ENCODE measurements around the gene CNTLN. TPM values are rescaled to one million over a fixed set of nuclear protein-coding genes. Genes with fewer than 3 reads are reported as not detected.
"Not testable (repeated sequence)": the region's sequence is repeated elsewhere in the genome, so short reads cannot be mapped to it uniquely, and the experiment has no call there.

Gene CNTLN
- total RNA-seq, 1 donor from 2014 or later: 13.6 TPM

DNA sequence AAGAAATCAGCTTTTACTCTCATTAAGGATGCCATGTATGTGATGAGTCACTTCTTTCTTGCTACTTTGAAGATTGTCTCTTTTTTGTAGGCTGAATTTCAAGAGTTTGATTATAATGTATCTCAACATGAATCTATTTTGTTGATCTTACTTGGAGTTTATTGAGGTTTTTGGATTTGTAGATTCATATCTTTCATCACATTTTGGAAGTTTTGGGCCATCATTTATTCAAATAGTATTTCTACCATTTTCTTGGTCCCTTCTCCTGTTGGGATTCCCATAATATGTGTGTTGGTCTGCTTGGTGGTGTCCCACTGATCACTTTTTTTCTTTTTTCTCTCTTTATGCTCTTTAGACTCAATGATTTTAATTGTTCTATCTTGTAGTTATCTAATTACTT lies 116.3 kb downstream of the CNTLN start:
- H3K4me3 Mint-ChIP-seq (ENCODE audit: unreplicated experiment): no peak overlapping the region
- H3K4me1 Mint-ChIP-seq (ENCODE audit: unreplicated experiment): no peaks in the 10 kb centered on the region
- H3K27ac Mint-ChIP-seq (ENCODE audit: unreplicated experiment): no peak overlapping the region
- H3K36me3 Mint-ChIP-seq (ENCODE audit: unreplicated experiment): peaks cover 53% of the 10 kb centered on the region
- H3K27me3 Mint-ChIP-seq (ENCODE audit: unreplicated experiment): no peaks in the 10 kb centered on the region
- H3K9me3 Mint-ChIP-seq (ENCODE audit: unreplicated experiment): peaks cover 57% of the 10 kb centered on the region
- TF ChIP-seq CTCF (IDR thresholded peaks at IDR 0.05): no peak
- no peak for DNase-seq (ENCODE audit: extremely low spot score, unreplicated experiment)

DNA sequence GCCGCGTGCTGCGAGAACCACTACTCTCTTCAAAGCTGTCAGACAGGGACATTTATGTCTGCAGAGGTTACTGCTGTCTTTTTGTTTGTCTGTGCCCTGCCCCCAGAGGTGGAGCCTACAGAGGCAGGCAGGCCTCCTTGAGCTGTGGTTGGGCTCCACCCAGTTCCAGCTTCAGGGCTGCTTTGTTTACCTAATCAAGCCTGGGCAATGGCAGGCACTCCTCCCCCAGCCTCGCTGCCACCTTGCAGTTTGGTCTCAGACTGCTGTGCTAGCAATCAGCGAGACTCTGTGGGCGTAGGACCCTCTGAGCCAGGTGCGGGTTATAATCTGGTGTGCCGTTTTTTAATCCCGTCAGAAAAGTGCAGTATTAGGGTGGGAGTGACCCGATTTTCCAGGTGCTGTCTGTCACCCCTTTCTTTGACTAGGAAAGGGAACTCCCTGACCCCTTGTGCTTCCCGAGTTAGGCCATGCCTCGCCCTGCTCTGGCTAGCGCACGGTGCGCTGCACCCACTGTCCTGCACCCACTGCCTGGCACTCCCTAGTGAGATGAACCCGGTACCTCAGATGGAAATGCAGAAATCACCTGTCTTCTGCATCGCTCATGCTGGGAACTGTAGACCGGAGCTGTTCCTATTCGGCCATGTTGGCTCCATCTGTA lies 133.8 kb downstream of the CNTLN start:
- Mint-ChIP-seq H3K9me3 (ENCODE audit: unreplicated experiment) (peaks cover 10% of the 10 kb centered on the region), H3K4me1 (ENCODE audit: unreplicated experiment) (peaks cover 15% of the 10 kb centered on the region), H3K36me3 (ENCODE audit: unreplicated experiment) (peaks cover 11% of the 10 kb centered on the region)
- H3K27me3 Mint-ChIP-seq (ENCODE audit: unreplicated experiment); H3K27ac Mint-ChIP-seq (ENCODE audit: unreplicated experiment); DNase-seq (ENCODE audit: extremely low spot score, unreplicated experiment); H3K4me3 Mint-ChIP-seq (ENCODE audit: unreplicated experiment): not testable (repeated sequence)

DNA sequence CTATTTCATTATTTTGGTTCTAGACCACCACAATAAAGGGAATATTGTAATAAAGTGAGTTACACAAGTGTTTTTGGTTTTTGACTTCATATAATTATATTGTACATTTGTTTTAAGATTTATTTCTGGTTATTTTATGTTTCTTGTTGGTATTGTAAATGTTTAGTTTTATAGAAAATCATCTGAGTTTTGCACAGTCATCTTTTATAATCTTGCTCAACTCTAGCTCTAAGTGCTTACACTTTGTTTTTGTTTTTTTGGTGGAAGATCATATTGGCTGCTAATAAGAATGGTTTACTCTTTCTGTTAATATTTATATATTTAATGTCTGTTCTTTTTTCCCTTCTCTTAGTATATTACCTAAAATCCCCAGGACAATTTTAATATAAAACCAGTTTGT lies 135.0 kb downstream of the CNTLN start:
- H3K9me3 Mint-ChIP-seq (ENCODE audit: unreplicated experiment): peaks cover 10% of the 10 kb centered on the region
- H3K27ac Mint-ChIP-seq (ENCODE audit: unreplicated experiment): no peak overlapping the region
- H3K27me3 Mint-ChIP-seq (ENCODE audit: unreplicated experiment): no peaks in the 10 kb centered on the region
- peaks cover 11% of the 10 kb centered on the region for H3K36me3 Mint-ChIP-seq (ENCODE audit: unreplicated experiment)
- peaks cover 15% of the 10 kb centered on the region for H3K4me1 Mint-ChIP-seq (ENCODE audit: unreplicated experiment)
- TF ChIP-seq CTCF (IDR thresholded peaks at IDR 0.05): no peak
- DNase-seq (ENCODE audit: extremely low spot score, unreplicated experiment): no peak
- no peak overlapping the region for H3K4me3 Mint-ChIP-seq (ENCODE audit: unreplicated experiment)

DNA sequence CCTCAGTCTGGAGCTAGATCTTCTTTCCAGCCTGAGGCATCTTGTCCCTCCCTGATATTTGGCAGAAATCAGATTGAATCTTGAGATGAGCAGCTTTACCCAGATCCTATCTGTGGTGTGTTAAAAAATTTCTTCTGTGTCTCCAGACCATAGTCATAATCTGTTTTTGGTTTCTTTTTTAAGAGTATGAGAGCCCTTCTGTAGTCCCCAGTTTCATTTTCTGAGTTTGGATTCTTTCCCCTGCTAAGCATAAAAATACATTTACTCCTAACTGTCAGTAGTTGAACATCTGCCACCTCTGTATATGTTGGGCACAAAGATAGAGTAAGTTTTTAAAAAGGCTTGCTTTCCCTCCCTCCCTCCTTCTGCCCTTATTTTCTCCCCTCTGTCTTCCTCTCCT lies 137.7 kb downstream of the CNTLN start:
- Mint-ChIP-seq H3K9me3 (ENCODE audit: unreplicated experiment) (peaks cover 3% of the 10 kb centered on the region), H3K36me3 (ENCODE audit: unreplicated experiment) (peaks cover 6% of the 10 kb centered on the region), H3K4me1 (ENCODE audit: unreplicated experiment) (peaks cover 11% of the 10 kb centered on the region), H3K27ac (ENCODE audit: unreplicated experiment) (no peak overlapping the region), H3K4me3 (ENCODE audit: unreplicated experiment) (no peak overlapping the region), H3K27me3 (ENCODE audit: unreplicated experiment) (no peaks in the 10 kb centered on the region)
- no peak for DNase-seq (ENCODE audit: extremely low spot score, unreplicated experiment)
- no peak for TF ChIP-seq CTCF (IDR thresholded peaks at IDR 0.05)

DNA sequence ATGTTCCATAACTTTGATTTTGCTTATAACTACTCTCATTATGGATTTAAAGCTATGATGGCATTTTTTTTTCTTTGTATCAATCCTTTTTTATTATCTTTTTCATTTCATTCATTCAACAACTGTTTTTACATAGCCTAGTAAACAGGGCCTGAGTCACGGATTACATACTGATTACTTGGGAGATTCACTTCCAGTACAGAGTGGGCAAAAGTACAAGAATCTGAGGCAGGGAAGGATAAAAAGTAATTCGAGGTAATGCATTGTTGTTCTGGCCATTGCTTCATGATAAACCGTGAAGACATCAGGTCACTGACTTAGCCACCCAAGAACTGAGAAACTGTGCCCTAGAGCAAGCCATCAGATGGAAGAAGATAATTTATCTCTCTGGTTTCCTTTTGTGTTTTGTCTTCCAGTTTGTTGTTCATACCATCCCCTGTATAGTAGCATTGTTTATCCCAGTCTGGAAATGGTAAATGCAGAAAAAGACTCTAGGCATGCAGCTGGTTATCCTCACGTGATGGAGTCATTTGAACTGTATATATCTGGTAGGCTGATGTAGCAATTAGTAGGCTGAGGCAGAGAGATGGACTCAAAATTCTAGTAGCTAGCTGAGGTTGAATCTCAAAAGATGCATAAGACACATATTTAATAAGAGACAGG lies 145.6 kb downstream of the CNTLN start:
- no peak overlapping the region for H3K27ac Mint-ChIP-seq (ENCODE audit: unreplicated experiment)
- no peak overlapping the region for H3K4me3 Mint-ChIP-seq (ENCODE audit: unreplicated experiment)
- peaks cover 11% of the 10 kb centered on the region for H3K9me3 Mint-ChIP-seq (ENCODE audit: unreplicated experiment)
- H3K36me3 Mint-ChIP-seq (ENCODE audit: unreplicated experiment): peaks cover 17% of the 10 kb centered on the region
- DNase-seq (ENCODE audit: extremely low spot score, unreplicated experiment): no peak
- H3K4me1 Mint-ChIP-seq (ENCODE audit: unreplicated experiment): no peaks in the 10 kb centered on the region
- no peak for TF ChIP-seq CTCF (IDR thresholded peaks at IDR 0.05)
- no peaks in the 10 kb centered on the region for H3K27me3 Mint-ChIP-seq (ENCODE audit: unreplicated experiment)

DNA sequence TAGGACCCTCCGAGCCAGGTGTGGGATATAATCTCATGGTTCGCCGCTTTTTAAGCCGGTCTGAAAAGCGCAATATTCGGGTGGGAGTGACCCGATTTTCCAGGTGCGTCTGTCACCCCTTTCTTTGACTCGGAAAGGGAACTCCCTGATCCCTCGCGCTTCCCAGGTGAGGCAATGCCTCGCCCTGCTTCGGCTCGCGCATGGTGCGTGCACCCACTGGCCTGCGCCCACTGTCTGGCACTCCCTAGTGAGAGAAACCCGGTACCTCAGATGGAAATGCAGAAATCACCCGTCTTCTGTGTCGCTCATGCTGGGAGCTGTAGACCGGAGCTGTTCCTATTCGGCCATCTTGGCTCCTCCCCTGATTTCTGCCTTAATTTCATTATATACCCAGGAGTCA lies 155.8 kb downstream of the CNTLN start:
- H3K27ac Mint-ChIP-seq (ENCODE audit: unreplicated experiment); H3K27me3 Mint-ChIP-seq (ENCODE audit: unreplicated experiment); H3K9me3 Mint-ChIP-seq (ENCODE audit: unreplicated experiment); H3K36me3 Mint-ChIP-seq (ENCODE audit: unreplicated experiment); H3K4me1 Mint-ChIP-seq (ENCODE audit: unreplicated experiment); DNase-seq (ENCODE audit: extremely low spot score, unreplicated experiment): not testable (repeated sequence)
- peak overlapping the region; percentile 30 for H3K4me3 Mint-ChIP-seq (ENCODE audit: unreplicated experiment)

Measured in osteocyte (in vitro differentiated cells).